ENCODE measurements around the gene TVP23B.
"Not testable (repeated sequence)": the region's sequence is repeated elsewhere in the genome, so short reads cannot be mapped to it uniquely, and the experiment has no call there.

GRCh38 chr17:18821430-18821829, 40.4 kb downstream of the TVP23B start:
- TF ChIP-seq CTCF (IDR thresholded peaks at IDR 0.05); EZH2 (IDR thresholded peaks at IDR 0.05; ENCODE audit: borderline replicate concordance, insufficient read depth, low read depth, low read length, poor library complexity, severe bottlenecking): not testable (repeated sequence)
